Fibroblast of mammary gland (primary cell): Measurements from ENCODE around the gene SUDS3.

Source experiments
- DNase-seq: peaks from one replicate; pipeline ENCODE4 v3.0.0-alpha.2; 2010; ENCODE audit warnings: low read depth
- H3K4me3 ChIP-seq: 2 replicates; pipeline ENCODE4 v1.5.1; 2011; ENCODE audit warnings: low read depth, mild to moderate bottlenecking, low read length, moderate library complexity; ENCODE audit not compliant: control insufficient read depth
- TF ChIP-seq, protein P1 (sequence below): conservative IDR thresholded peaks from 2 replicates; pipeline ENCODE4 v1.5.1; 2011; ENCODE audit warnings: low read depth, low read length, inconsistent platforms; ENCODE audit not compliant: control insufficient read depth, insufficient read depth

Gene SUDS3

DNA sequence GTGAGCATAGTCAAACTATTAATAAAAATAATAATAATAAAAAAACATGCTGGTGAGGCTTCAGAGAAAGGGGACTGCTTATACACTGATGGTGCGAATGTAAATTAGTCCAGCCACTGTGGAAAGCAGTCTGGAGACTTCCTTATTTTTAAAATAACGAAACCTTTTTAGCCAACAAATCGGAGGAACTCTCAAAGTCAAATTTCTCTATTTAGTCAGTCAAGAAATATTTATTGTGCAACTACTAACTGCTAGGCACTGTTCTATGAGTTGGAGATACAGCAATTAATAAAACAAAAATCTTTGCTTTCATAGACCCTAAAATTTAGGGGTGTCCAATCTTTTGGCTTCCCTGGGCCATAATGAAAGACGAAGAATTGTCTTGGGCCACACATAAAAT, 14.5 kb upstream of the SUDS3 start:
- TF ChIP-seq, protein P1, sequence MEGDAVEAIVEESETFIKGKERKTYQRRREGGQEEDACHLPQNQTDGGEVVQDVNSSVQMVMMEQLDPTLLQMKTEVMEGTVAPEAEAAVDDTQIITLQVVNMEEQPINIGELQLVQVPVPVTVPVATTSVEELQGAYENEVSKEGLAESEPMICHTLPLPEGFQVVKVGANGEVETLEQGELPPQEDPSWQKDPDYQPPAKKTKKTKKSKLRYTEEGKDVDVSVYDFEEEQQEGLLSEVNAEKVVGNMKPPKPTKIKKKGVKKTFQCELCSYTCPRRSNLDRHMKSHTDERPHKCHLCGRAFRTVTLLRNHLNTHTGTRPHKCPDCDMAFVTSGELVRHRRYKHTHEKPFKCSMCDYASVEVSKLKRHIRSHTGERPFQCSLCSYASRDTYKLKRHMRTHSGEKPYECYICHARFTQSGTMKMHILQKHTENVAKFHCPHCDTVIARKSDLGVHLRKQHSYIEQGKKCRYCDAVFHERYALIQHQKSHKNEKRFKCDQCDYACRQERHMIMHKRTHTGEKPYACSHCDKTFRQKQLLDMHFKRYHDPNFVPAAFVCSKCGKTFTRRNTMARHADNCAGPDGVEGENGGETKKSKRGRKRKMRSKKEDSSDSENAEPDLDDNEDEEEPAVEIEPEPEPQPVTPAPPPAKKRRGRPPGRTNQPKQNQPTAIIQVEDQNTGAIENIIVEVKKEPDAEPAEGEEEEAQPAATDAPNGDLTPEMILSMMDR: no peak
- H3K4me3 ChIP-seq: no peak overlapping the region
- no peak for DNase-seq

GRCh38 chr12:118368821-118369220, 7.5 kb upstream of the SUDS3 start:
- H3K4me3 ChIP-seq: no peak overlapping the region
- TF ChIP-seq, protein P1: no peak
- no peak for DNase-seq

DNA sequence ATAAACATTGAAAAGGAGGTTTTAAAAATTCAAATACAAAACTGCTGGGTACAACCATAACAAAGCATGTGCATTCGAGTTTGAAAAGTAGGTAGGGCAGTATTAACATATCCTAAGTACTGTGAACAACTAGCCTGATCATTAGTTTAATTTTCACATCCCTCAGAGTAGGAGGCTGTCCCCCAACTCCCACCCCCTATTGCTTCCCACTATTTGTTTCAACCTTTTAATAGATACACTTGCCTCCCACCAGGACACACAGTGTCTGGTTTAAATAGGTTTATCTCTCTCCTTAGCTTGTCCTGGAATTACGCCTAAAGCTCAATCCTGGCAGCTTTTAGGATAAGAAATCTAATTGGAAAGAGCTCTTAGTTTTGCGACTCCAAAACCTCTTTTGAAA, 5.8 kb upstream of the SUDS3 start:
- H3K4me3 ChIP-seq: peak overlapping the region; percentile 89
- no peak for DNase-seq
- TF ChIP-seq, protein P1: no peak

- no peak for DNase-seq
- TF ChIP-seq, protein P1: no peak
- H3K4me3 ChIP-seq: peak overlapping the region; percentile 89
These were observed 4.8 kb upstream of the SUDS3 start for GRCh38 chr12:118371321-118372282.

DNA sequence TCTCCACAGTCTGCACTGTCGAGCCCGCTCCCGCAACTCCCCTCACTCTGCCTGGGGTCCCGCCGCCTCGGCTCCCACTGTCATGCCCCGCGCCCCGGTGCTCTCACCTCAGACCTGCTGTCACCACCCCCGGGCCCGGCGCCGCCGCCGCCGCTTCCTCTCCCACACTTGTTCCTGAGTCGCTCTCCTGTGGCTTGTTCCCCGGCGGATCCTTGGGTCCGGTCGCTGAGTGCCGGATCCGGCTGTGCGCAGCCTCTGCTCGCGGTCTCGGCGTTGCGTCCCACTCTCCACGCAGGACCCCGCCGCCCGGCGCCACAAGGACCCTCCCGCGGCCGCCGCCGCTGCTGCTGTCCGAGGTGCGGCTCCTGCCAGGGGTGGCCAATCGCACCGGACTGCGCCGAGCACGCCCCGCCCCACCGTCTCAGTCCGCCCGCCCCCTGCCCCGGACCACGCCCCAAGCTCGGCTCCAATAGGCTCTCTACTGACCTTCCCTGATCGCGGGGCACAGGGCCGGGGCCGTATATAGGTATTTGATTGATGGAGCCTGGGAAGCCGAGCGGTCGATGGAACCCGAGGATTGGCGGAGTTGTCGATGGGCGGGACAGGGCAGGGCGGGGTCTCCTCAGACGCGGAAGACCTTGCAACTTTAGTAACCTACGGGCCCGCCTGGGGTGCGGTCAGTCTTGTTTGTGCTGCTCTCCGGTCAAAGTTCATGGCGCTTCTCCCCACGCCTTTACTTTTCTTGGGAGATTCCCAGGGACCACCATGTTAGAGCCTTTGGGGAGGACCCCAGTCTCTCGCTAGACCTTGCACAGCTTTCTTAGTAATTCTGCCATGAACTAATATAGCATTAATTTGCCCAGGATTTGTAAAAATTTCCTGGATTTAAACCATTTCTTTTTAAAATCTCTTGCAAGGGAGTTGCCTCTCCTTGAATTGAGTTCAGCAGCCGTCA, 3.5 kb upstream of the SUDS3 start, which contains the start of gene TAOK3:
Gene TAOK3, minus strand, starts transcription at position 367 of the 955 bp plus-strand sequence. CDS start 117,340 bp downstream, outside the sequence.
- DNase-seq: peak; percentile 98
- H3K4me3 ChIP-seq: peak within 1 kb of the TSS; percentile 89
- TF ChIP-seq, protein P1: no peak

DNA sequence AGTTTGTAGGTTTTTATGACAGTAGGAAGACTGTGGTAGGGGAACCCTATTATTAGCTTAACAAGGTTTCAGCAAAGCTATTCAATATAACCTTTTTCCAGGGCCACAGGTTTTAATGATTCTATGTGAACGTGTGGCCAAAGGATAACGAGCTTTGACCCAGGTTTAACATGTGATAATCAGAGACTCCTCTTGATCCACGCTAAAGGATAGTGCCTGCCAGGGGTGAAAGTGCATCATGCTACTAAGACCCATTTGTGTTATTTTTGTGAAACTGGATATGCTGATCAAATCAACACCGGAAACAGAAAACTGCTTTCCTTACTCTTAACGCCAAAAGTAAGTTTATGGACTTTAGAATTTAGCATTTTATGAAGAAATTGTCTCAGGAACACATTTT, 2.7 kb upstream of the SUDS3 start:
- no peak for DNase-seq
- TF ChIP-seq, protein P1: no peak
- H3K4me3 ChIP-seq: peak overlapping the region; percentile 47
